GM23248 (cell line): ENCODE measurements around the gene EIF2B5. TPM values are rescaled to one million over a fixed set of nuclear protein-coding genes. Genes with fewer than 3 reads are reported as not detected.
"Not testable (repeated sequence)": the region's sequence is repeated elsewhere in the genome, so short reads cannot be mapped to it uniquely, and the experiment has no call there.

Experiments
- DNase-seq: peaks from one replicate; pipeline ENCODE4 v3.0.0-alpha.2; 2015
- H2AFZ ChIP-seq: fragments of 200-600 bp; sonication (generic); 2 replicates; pipeline ENCODE4 v1.6.1; 2016; ENCODE audit warnings: antibody characterized with exemption
- H3F3A ChIP-seq: fragments of 200-600 bp; sonication (generic); 2 replicates; pipeline ENCODE4 v1.6.1; 2016; ENCODE audit warnings: mild to moderate bottlenecking, antibody characterized with exemption, mixed run types; ENCODE audit not compliant: insufficient read depth
- H3K27ac ChIP-seq: fragments of 200-600 bp; sonication (generic); 2 replicates; pipeline ENCODE4 v1.5.1; 2016; ENCODE audit warnings: mild to moderate bottlenecking
- H3K27me3 ChIP-seq: fragments of 200-600 bp; sonication (generic); replicated peaks from 2 replicates; pipeline ENCODE4 v1.6.1; 2016; ENCODE audit warnings: mild to moderate bottlenecking; ENCODE audit not compliant: insufficient read depth
- H3K36me3 ChIP-seq: fragments of 200-600 bp; sonication (generic); 2 replicates; pipeline ENCODE4 v1.6.1; 2016; ENCODE audit warnings: low read depth, mild to moderate bottlenecking
- H3K4me1 ChIP-seq: fragments of 200-600 bp; sonication (generic); 2 replicates; pipeline ENCODE4 v1.6.1; 2016; ENCODE audit warnings: mild to moderate bottlenecking; ENCODE audit not compliant: insufficient read depth
- H3K4me2 ChIP-seq: fragments of 200-600 bp; sonication (generic); one replicate; pipeline ENCODE4 v1.6.1; 2016; ENCODE audit warnings: mild to moderate bottlenecking; ENCODE audit not compliant: unreplicated experiment
- H3K4me3 ChIP-seq: fragments of 200-600 bp; sonication (generic); 2 replicates; pipeline ENCODE4 v1.5.1; 2016; ENCODE audit warnings: mild to moderate bottlenecking
- H3K79me2 ChIP-seq: fragments of 200-600 bp; sonication (generic); 2 replicates; pipeline ENCODE4 v1.6.1; 2016; ENCODE audit warnings: mild to moderate bottlenecking; ENCODE audit not compliant: insufficient read depth
- H3K9ac ChIP-seq: fragments of 200-600 bp; sonication (generic); 2 replicates; pipeline ENCODE4 v1.6.1; 2016; ENCODE audit warnings: mild to moderate bottlenecking
- H3K9me2 ChIP-seq: fragments of 200-600 bp; sonication (generic); 2 replicates; pipeline ENCODE4 v1.6.1; 2016; ENCODE audit warnings: mixed run types, mild to moderate bottlenecking, moderate library complexity; ENCODE audit not compliant: insufficient read depth
- H3K9me3 ChIP-seq: fragments of 200-600 bp; sonication (generic); one replicate; pipeline ENCODE4 v1.6.1; 2017; ENCODE audit warnings: low read depth
- H4K20me1 ChIP-seq: fragments of 200-600 bp; sonication (generic); 2 replicates; pipeline ENCODE4 v1.6.0; 2016; ENCODE audit not compliant: insufficient read depth
- EZH2 ChIP-seq: fragments of 200-600 bp; sonication (generic); IDR thresholded peaks from 2 replicates; pipeline ENCODE4 v1.6.1; 2018; ENCODE audit warnings: antibody characterized with exemption, mild to moderate bottlenecking; ENCODE audit not compliant: insufficient read depth, poor library complexity, severe bottlenecking
- EZH2phosphoT487 ChIP-seq: fragments of 200-600 bp; sonication (generic); IDR thresholded peaks from 2 replicates; pipeline ENCODE4 v1.6.1; 2018; ENCODE audit warnings: antibody characterized with exemption, moderate library complexity, mild to moderate bottlenecking, low read depth; ENCODE audit not compliant: insufficient read depth
- WGBS, 2 experiments: methylation state at CpG; one replicate each; pipeline ENCODE4 v1.1.6; 2015 to 2017; ENCODE audit warnings: low lambda C conversion rate in 2 of 2, low coverage in 1 of 2; ENCODE audit errors: missing lambda C conversion rate in 2 of 2; 5-methylcytosine and 5-hydroxymethylcytosine counted together
- in situ Hi-C: fragments of 300-500 bp; cut with MboI; formaldehyde crosslinking; loops from 2 replicates; pipeline ENCODE4 v1.15.0; 2020
- polyA plus RNA-seq: library from polyadenylated mRNA; unstranded; fragments of >200 nt; fragmentation: Nextera tagmentation; extraction: Ambion mirVana; gene quantifications from 2 replicates; pipeline ENCODE4 v1.2.1, GENCODE V29; 2016
- total RNA-seq: library from RNA; depleted of rRNA; stranded (reverse); fragments of >200 nt; shearing (Covaris generic); gene quantifications from 2 replicates; pipeline ENCODE4 v1.2.3, GENCODE V29; 2014

The EIF2B5 gene
- total and polyA plus RNA-seq, 2 experiments from 2014 or later, result 27.8 to 28.3 TPM

DNA sequence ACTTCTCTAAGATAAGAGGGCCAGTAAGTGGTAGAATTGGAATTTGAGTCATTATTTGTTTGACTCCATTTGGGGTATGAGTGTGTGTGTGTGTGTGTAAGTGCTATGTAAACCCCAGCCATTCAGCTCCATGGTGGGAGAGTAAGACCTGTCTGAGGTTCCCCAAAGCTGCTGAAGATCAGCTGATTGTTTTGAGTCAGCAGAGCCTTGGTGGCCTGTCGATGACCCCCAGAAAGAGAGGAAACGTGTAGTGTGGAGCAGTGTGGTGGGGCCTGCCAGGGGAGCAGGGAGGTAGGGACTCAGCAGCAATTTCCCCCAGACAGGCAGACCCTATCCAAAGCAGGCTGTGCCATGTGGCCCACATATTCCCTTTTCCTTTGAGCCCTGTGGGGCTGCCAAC lies 25.3 kb downstream of the EIF2B5 start:
- Histone ChIP-seq H3F3A (peaks cover 24% of the 10 kb centered on the region), H3K4me3 (peak overlapping the region; percentile 33), H3K9me2 (no peaks in the 10 kb centered on the region), H3K4me2 (peak overlapping the region; percentile 49), H3K36me3 (peaks cover 7% of the 10 kb centered on the region; the same call in 1 of the 2 replicates), H3K27ac (peak overlapping the region; percentile 82), H3K79me2 (peaks cover 96% of the 10 kb centered on the region), H4K20me1 (no peaks in the 10 kb centered on the region), H3K27me3 (no peaks in the 10 kb centered on the region), H3K9ac (peak overlapping the region; percentile 64), H3K4me1 (peaks cover 50% of the 10 kb centered on the region), H3K9me3 (no peaks in the 10 kb centered on the region), H2AFZ (no peak overlapping the region)
- peak; percentile 74 for DNase-seq
- 4% methylated on average over 2 of the region's 2 CpGs for WGBS, 2 experiments
- in situ Hi-C loops, result no loop called here
- no peak for TF ChIP-seq EZH2
- TF ChIP-seq EZH2phosphoT487, result no peak

- H3K4me1 ChIP-seq, result peaks cover 42% of the 10 kb centered on the region
- H3K9me3 ChIP-seq, H3K4me2 ChIP-seq, in situ Hi-C loops, H3K4me3 ChIP-seq, H3K9me2 ChIP-seq, H4K20me1 ChIP-seq, H2AFZ ChIP-seq, H3K27me3 ChIP-seq: not testable (repeated sequence)
- H3K27ac ChIP-seq, result peak overlapping the region; percentile 82
- WGBS, 2 experiments, result 42 to 45% methylated on average over 8 of the region's 8 CpGs
- DNase-seq, result peak; percentile 57
- H3K36me3 ChIP-seq, result peaks cover 22% of the 10 kb centered on the region
- H3K9ac ChIP-seq, result 0 out of 2 replicates have a peak overlapping the region, but pooled peaks have one; percentile 5
- H3K79me2 ChIP-seq, result peaks cover 96% of the 10 kb centered on the region
- H3F3A ChIP-seq, result peaks cover 42% of the 10 kb centered on the region
These were observed 27.5 kb downstream of the EIF2B5 start for GRCh38 chr3:184162571-184163070.

GRCh38 chr3:184164648-184165330 lies 29.6 kb downstream of the EIF2B5 start:
- Histone ChIP-seq H3K4me2 (no peak overlapping the region), H2AFZ (no peak overlapping the region), H3K27ac (no peak overlapping the region), H3K27me3 (no peaks in the 10 kb centered on the region), H4K20me1 (no peaks in the 10 kb centered on the region), H3K4me1 (peaks cover 52% of the 10 kb centered on the region), H3K79me2 (peaks cover 90% of the 10 kb centered on the region), H3K36me3 (peaks cover 30% of the 10 kb centered on the region), H3K4me3 (no peak overlapping the region), H3K9ac (no peak overlapping the region), H3F3A (peaks cover 54% of the 10 kb centered on the region), H3K9me3 (no peaks in the 10 kb centered on the region), H3K9me2 (no peaks in the 10 kb centered on the region)
- in situ Hi-C loops, result no loop called here
- DNase-seq, result no peak
- 92% methylated on average over 16 of the region's 16 CpGs for WGBS, 2 experiments
- TF ChIP-seq EZH2, result no peak
- no peak for TF ChIP-seq EZH2phosphoT487

DNA sequence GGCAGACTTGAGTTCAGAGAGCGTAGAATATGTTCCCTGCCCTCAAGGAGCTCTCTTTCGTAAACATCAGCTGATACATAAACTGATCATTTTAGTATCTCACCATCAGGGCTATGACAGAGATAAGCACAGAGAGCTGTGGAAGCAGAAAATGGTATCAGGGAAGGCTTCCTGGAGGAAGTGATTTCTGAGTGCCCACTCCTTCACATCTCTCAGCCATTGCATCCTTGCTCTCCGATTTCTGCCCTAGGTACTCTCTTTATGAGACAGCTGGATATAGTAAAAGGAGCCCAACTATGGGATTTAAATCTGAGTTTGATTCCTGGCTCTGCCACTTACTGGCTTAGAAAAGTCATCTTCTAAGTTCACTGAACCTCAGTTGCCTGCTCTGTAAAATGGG lies 30.4 kb downstream of the EIF2B5 start:
- Histone ChIP-seq H3K9ac (no peak overlapping the region), H3K4me2 (no peak overlapping the region), H3F3A (peaks cover 49% of the 10 kb centered on the region), H3K79me2 (peaks cover 88% of the 10 kb centered on the region), H3K4me1 (peaks cover 46% of the 10 kb centered on the region), H3K36me3 (peaks cover 33% of the 10 kb centered on the region), H3K27ac (no peak overlapping the region), H3K4me3 (no peak overlapping the region), H4K20me1 (no peaks in the 10 kb centered on the region), H3K9me2 (no peaks in the 10 kb centered on the region), H2AFZ (no peak overlapping the region), H3K27me3 (no peaks in the 10 kb centered on the region), H3K9me3 (no peaks in the 10 kb centered on the region)
- in situ Hi-C loops, result no loop called here
- WGBS, 2 experiments, result 84 to 86% methylated on average over 3 of the region's 3 CpGs
- TF ChIP-seq EZH2phosphoT487 (no peak), EZH2 (no peak)
- DNase-seq, result no peak
